GM12891 (cell line): ENCODE results near the gene SLC25A24.

Experiments
- POLR2A ChIP-seq: IDR thresholded peaks from 2 replicates; pipeline ENCODE4 v1.6.1; 2011; ENCODE audit warnings: low read depth, low read length, control low read depth
- POLR2AphosphoS5 ChIP-seq: IDR thresholded peaks from 2 replicates; pipeline ENCODE4 v1.6.1; 2011; ENCODE audit warnings: low read depth, low read length, control low read depth
- TAF1 ChIP-seq: IDR thresholded peaks from 2 replicates; pipeline ENCODE4 v1.6.1; 2011; ENCODE audit warnings: low read depth, low read length, control low read depth

DNA sequence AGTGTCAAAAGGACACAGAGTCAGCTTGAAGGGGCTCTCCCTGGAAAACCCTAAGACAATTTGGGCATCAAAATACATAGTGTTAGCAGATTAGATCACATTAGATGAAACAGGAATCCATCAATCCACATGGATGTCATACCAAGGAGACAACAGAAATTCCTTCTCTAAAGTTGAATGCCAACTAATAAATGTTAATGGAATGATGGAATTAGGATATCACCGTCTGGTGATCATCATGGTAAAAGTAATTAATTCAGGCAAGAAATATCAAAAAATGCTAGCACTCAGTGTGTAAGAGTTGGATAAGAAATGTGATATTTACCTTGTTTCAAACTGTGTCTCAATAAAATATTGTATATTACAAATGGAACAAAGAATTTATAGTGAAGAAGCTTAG, 10.9 kb upstream of the SLC25A24 start:
- TF ChIP-seq POLR2A (no peak), POLR2AphosphoS5 (no peak), TAF1 (no peak)
